Ovary (tissue), 9 donors: ENCODE results near the gene SPPL2C. TPM values are rescaled to one million over a fixed set of nuclear protein-coding genes. Genes with fewer than 3 reads are reported as not detected.

Source experiments
- DNase-seq, 5 donors: peaks; one replicate each; pipeline ENCODE4 v3.0.0-alpha.2; 2019 to 2020
- H3K27ac ChIP-seq, 2 donors: fragments of 200-600 bp; one replicate each; pipeline versions ENCODE4 v1.5.1 to v1.8.0; 2019 to 2022
- H3K27me3 ChIP-seq: fragments of 200-600 bp; one replicate; pipeline ENCODE4 v1.8.0; 2022
- H3K36me3 ChIP-seq: fragments of 200-600 bp; sonication (generic); one replicate; pipeline ENCODE4 v1.5.1; 2019
- H3K4me1 ChIP-seq: one replicate; pipeline ENCODE4 v1.8.1; 2013; ENCODE audit warnings: mild to moderate bottlenecking, moderate library complexity; ENCODE audit not compliant: insufficient read depth
- H3K4me3 ChIP-seq: fragments of 200-600 bp; sonication (generic); one replicate; pipeline ENCODE4 v1.5.1; 2017
- H3K9me3 ChIP-seq, 2 donors: fragments of 200-600 bp in 1 of 2; sonication (generic) in 1 of 2; one replicate each; pipeline versions ENCODE4 v1.5.1 to v1.8.1; 2013 to 2019; ENCODE audit warnings: mild to moderate bottlenecking in 1 of 2, moderate library complexity in 1 of 2
- EP300 ChIP-seq: sonication (generic); formaldehyde crosslinking; IDR thresholded peaks from one replicate; pipeline ENCODE4 v1.6.1; 2017; ENCODE audit warnings: antibody characterized with exemption
- POLR2A ChIP-seq: fragments of 450-650 bp; IDR thresholded peaks from one replicate; pipeline ENCODE4 v1.6.1; 2017; ENCODE audit warnings: antibody characterized with exemption, mild to moderate bottlenecking, moderate library complexity
- WGBS, 3 donors: extraction: QIAGEN DNeasy Blood & Tissue Kit in 1 of 3; methylation state at CpG; one replicate each; pipeline versions ENCODE4 v1.1.5 to v1.1.7; 2013 to 2017; 5-methylcytosine and 5-hydroxymethylcytosine counted together
- intact Hi-C, 4 donors: fragments of 100-400 bp; cut with DNase I; formaldehyde crosslinking; loops; one replicate each; pipeline versions ENCODE4 v1.11.0 to v1.15.1; 2022 to 2023
- polyA plus RNA-seq, 2 donors: library from polyadenylated mRNA; stranded (reverse); fragments of 200-250 nt in 1 of 2; fragments of 350-450 nt in 1 of 2; fragmentation: Illumina TruSeq in 1 of 2; extraction: RNeasy Lipid Tissue Mini Kit (QIAGEN cat#74804) in 1 of 2; gene quantifications; one replicate each; pipeline ENCODE4 v1.2.3, GENCODE V29; 2013 to 2014
- total RNA-seq, 7 donors: library from RNA; depleted of rRNA in 2 of 7; stranded (reverse); fragments of >200 nt in 2 of 7; fragmentation: NEBNext Ultra II Directional in 3 of 7; extraction: Animal tissue kit (Norgen Biotek cat#: 25700) in 3 of 7; gene quantifications; one replicate each; pipeline versions ENCODE4 v1.1.0 to v1.2.4, GENCODE V29; 2016 to 2023
- TF ChIP-seq, protein P1 (sequence below), 3 donors: fragments of 450-650 bp in 2 of 3; fragments of 200-600 bp in 1 of 3; IDR thresholded peaks; one replicate each; pipeline versions ENCODE4 v1.5.1 to v1.8.0; 2016 to 2022; ENCODE audit warnings: antibody characterized with exemption in 3 of 3, mild to moderate bottlenecking in 1 of 3
- donor health status: DM: no; HTN: no; CAD: no; lungs with moderate emphysema.
- donor health status: DM: no; HTN: no; CAD: no.
- donor health status: Bipolar disorder and iron deficiency.
- donor health status: DM: yes; HTN: yes; CAD: no.
- donor health status: DM: no; HTN: no; CAD: no.
- donor health status: DM: yes; HTN: yes; CAD: no.

SPPL2C gene
- total and polyA plus RNA-seq, 9 donors, result not detected

DNA sequence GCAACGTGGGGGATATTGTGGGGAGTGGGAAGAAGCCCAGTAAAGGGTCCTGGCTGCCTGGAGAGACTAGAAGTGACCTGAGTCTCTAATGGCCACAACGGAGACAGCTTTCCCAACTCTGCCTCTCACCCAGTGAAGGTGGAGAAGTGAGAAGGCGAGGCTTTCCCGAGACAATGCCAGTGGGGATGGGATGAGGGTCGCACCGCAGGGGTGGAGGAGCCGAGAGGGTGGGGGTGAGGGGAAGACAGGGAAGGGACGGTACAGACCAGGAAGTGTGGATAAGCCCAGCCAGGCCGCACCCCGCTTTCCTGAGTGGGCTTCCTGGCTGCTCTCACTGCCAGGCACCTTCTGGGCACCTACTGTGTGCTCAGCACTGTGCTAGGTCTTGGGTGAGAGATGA lies 7.5 kb upstream of the SPPL2C start:
- 50 to 57% (median 52%) methylated on average over 10 of the region's 10 CpGs for WGBS, 3 donors
- Histone ChIP-seq H3K4me3 (no peak overlapping the region), H3K27ac (no peak overlapping the region), H3K9me3 (no peaks in the 10 kb centered on the region), H3K36me3 (no peaks in the 10 kb centered on the region), H3K27me3 (no peaks in the 10 kb centered on the region), H3K4me1 (no peaks in the 10 kb centered on the region)
- TF ChIP-seq, protein P1, sequence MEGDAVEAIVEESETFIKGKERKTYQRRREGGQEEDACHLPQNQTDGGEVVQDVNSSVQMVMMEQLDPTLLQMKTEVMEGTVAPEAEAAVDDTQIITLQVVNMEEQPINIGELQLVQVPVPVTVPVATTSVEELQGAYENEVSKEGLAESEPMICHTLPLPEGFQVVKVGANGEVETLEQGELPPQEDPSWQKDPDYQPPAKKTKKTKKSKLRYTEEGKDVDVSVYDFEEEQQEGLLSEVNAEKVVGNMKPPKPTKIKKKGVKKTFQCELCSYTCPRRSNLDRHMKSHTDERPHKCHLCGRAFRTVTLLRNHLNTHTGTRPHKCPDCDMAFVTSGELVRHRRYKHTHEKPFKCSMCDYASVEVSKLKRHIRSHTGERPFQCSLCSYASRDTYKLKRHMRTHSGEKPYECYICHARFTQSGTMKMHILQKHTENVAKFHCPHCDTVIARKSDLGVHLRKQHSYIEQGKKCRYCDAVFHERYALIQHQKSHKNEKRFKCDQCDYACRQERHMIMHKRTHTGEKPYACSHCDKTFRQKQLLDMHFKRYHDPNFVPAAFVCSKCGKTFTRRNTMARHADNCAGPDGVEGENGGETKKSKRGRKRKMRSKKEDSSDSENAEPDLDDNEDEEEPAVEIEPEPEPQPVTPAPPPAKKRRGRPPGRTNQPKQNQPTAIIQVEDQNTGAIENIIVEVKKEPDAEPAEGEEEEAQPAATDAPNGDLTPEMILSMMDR (IDR thresholded peaks at IDR 0.05), result no peak
- TF ChIP-seq POLR2A (no peak), EP300 (no peak)
- no peak for DNase-seq
- intact Hi-C loops, result loop anchor here in 3 of 4 donors (10.0 kb wide), 2 partner anchors 442 to 612 kb away; partner anchors contain the start of gene FMNL1 (in 2 of the 3)

DNA sequence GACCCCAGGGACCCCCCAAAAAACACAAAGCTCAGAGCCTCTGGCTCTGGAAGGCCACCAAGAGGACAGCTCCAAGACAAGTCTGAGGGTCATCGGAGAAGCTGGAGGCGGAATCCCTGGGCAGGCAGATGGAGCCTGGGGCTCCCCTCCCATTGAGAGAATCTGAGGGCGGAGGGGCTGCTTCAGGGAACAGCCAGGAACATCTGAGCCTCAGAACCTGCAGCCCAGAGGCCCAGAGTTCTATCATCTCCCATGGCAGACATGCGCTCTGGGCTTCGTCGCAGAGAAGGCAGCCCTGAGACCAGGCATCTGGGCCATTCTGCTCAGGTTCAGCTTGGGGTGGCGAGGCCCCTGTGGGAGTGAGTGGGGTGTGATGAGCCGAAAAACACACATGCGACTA lies 7.1 kb upstream of the SPPL2C start:
- TF ChIP-seq POLR2A, result no peak
- TF ChIP-seq, protein P1 (IDR thresholded peaks at IDR 0.05), result no peak
- no peak for TF ChIP-seq EP300
- no peaks in the 10 kb centered on the region for H3K9me3 ChIP-seq
- intact Hi-C loops, result loop anchor here in 3 of 4 donors (10.0 kb wide), 2 partner anchors 443 to 613 kb away; partner anchors contain the start of gene FMNL1 (in 2 of the 3)
- no peaks in the 10 kb centered on the region for H3K27me3 ChIP-seq
- no peaks in the 10 kb centered on the region for H3K36me3 ChIP-seq
- WGBS, 3 donors, result 70 to 84% (median 81%) methylated on average over 9 of the region's 9 CpGs
- H3K27ac ChIP-seq, result no peak overlapping the region
- no peak overlapping the region for H3K4me3 ChIP-seq
- DNase-seq, result no peak
- no peaks in the 10 kb centered on the region for H3K4me1 ChIP-seq

DNA sequence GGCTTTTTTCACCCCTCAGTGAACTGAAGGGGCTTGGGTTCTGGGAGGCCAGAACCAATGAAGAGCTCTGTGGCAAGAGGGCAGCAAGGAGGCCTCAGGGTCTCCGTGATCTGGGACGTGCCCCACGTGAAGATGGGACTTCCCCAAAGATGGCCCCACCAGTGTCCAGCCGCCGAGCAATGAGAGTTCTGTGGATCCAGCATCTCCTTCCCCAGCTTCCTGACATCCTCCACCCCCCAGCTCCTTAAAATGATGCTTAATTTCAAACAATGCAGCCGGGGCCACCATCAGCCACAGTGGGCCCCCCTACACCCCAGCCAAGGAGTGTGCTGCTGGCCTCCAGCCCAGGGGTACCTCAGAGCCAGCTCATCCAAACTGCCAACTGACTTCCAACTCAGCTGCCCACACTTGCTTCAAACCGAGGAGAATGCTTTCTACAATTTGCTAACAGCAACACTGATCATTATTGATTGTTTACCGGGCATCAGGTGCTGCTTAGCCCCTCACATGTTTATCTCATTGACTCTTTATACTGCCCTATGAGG lies 5.9 kb upstream of the SPPL2C start:
- intact Hi-C loops, result loop anchor here in 3 of 4 donors (10.0 kb wide), 2 partner anchors 444 to 614 kb away; partner anchors contain the start of gene FMNL1 (in 2 of the 3)
- WGBS, 3 donors, result 63 to 68% (median 63%) methylated on average over 8 of the region's 8 CpGs
- DNase-seq, result no peak
- TF ChIP-seq, protein P1 (IDR thresholded peaks at IDR 0.05), result no peak
- no peak for TF ChIP-seq POLR2A
- no peak for TF ChIP-seq EP300
- Histone ChIP-seq H3K27me3 (no peaks in the 10 kb centered on the region), H3K4me1 (no peaks in the 10 kb centered on the region), H3K4me3 (no peak overlapping the region), H3K36me3 (no peaks in the 10 kb centered on the region), H3K9me3 (no peaks in the 10 kb centered on the region), H3K27ac (no peak overlapping the region)

DNA sequence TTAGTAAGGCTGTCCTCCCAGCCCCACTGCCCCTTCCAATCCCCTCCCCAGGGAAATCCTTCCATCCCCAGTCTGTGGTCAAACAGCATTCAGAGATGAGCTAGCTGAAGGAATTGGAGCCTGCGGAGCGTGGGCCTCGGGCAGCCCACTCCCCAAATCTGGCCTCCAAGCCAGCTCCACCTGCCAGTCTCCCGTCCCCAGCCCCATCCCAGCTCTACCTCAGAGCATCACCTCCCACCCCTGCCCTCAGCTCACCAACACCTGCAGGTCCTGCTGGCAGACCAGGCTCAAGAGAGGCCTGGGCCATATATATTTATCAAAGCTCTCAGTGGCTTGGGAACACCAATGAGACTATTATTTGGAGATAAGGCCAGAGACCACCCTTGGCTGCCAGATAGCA lies 5.2 kb upstream of the SPPL2C start:
- no peaks in the 10 kb centered on the region for H3K9me3 ChIP-seq
- 79 to 88% (median 86%) methylated on average over 4 of the region's 4 CpGs for WGBS, 3 donors
- no peak for TF ChIP-seq POLR2A
- TF ChIP-seq, protein P1 (IDR thresholded peaks at IDR 0.05), result no peak
- TF ChIP-seq EP300, result no peak
- intact Hi-C loops, result loop anchor here in 3 of 4 donors (10.0 kb wide), 2 partner anchors 445 to 615 kb away; partner anchors contain the start of gene FMNL1 (in 2 of the 3)
- no peak for DNase-seq
- no peak overlapping the region for H3K4me3 ChIP-seq
- H3K27me3 ChIP-seq, result no peaks in the 10 kb centered on the region
- H3K4me1 ChIP-seq, result no peaks in the 10 kb centered on the region
- H3K36me3 ChIP-seq, result no peaks in the 10 kb centered on the region
- H3K27ac ChIP-seq, result no peak overlapping the region
